ENCODE data around the gene VTI1A. TPM values are rescaled to one million over a fixed set of nuclear protein-coding genes. Genes with fewer than 3 reads are reported as not detected.

Gene VTI1A
- total and polyA plus RNA-seq, 4 donors, result 5.5 to 26.9 (median 13.1) TPM

DNA sequence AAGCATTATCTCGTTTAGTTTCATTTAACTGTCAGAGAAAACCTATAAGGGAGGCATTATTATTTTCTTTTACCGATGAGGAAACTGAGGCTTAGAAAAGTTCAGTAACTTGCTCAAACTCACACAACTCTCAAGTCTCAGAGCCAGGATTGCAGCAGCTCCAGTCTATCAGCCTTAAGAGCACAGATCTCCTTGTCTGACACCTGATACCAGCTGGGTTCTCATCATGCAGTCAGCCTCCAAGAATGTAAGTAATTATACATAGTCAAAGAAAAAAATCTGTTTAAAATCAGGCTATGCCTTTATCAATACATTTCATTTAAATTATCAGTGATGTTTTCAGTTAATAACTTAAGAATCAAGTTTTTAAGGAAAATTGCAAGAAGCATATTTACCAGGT, 266.4 kb downstream of the VTI1A start:
- no peak overlapping the region for H3K4me3 ChIP-seq (ENCODE audit: low read depth in 1 of 3, low read length in 3 of 3)
- DNase-seq (ENCODE audit: low spot score), result no peak
- TF ChIP-seq HNF4G (IDR thresholded peaks at IDR 0.05) (no peak), REST (IDR thresholded peaks at IDR 0.05) (no peak), NR2F2 (IDR thresholded peaks at IDR 0.05) (no peak), RXRA (IDR thresholded peaks at IDR 0.05) (no peak), GABPA (IDR thresholded peaks at IDR 0.05 in 1 of 2, conservative IDR thresholded peaks at IDR 0.05 in 1 of 2) (no peak), HNF4A (conservative IDR thresholded peaks at IDR 0.05) (no peak)
- TF ChIP-seq, protein P1, sequence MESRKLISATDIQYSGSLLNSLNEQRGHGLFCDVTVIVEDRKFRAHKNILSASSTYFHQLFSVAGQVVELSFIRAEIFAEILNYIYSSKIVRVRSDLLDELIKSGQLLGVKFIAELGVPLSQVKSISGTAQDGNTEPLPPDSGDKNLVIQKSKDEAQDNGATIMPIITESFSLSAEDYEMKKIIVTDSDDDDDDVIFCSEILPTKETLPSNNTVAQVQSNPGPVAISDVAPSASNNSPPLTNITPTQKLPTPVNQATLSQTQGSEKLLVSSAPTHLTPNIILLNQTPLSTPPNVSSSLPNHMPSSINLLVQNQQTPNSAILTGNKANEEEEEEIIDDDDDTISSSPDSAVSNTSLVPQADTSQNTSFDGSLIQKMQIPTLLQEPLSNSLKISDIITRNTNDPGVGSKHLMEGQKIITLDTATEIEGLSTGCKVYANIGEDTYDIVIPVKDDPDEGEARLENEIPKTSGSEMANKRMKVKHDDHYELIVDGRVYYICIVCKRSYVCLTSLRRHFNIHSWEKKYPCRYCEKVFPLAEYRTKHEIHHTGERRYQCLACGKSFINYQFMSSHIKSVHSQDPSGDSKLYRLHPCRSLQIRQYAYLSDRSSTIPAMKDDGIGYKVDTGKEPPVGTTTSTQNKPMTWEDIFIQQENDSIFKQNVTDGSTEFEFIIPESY (IDR thresholded peaks at IDR 0.05), result no peak
- TF ChIP-seq, protein P2, sequence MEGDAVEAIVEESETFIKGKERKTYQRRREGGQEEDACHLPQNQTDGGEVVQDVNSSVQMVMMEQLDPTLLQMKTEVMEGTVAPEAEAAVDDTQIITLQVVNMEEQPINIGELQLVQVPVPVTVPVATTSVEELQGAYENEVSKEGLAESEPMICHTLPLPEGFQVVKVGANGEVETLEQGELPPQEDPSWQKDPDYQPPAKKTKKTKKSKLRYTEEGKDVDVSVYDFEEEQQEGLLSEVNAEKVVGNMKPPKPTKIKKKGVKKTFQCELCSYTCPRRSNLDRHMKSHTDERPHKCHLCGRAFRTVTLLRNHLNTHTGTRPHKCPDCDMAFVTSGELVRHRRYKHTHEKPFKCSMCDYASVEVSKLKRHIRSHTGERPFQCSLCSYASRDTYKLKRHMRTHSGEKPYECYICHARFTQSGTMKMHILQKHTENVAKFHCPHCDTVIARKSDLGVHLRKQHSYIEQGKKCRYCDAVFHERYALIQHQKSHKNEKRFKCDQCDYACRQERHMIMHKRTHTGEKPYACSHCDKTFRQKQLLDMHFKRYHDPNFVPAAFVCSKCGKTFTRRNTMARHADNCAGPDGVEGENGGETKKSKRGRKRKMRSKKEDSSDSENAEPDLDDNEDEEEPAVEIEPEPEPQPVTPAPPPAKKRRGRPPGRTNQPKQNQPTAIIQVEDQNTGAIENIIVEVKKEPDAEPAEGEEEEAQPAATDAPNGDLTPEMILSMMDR (IDR thresholded peaks at IDR 0.05; ENCODE audit: low read depth, low read length, missing input control), result no peak
- H3K36me3 ChIP-seq (ENCODE audit: control insufficient read depth in 4 of 4, insufficient read depth in 3 of 4, low read depth in 1 of 4, low read length in 3 of 4), result no peaks in the 10 kb centered on the region
- H3K9me3 ChIP-seq (ENCODE audit: control insufficient read depth in 4 of 4, low read length in 3 of 4), result no peaks in the 10 kb centered on the region
- no peak overlapping the region for H3K27ac ChIP-seq (ENCODE audit: low read depth in 1 of 2, low read length in 2 of 2)
- H3K27me3 ChIP-seq (ENCODE audit: control insufficient read depth in 4 of 4, insufficient read depth in 4 of 4, low read length in 3 of 4), result no peaks in the 10 kb centered on the region
- no peak overlapping the region for H3K9ac ChIP-seq (ENCODE audit: low read depth in 1 of 2, low read length in 2 of 2)
- 97% methylated on average over 2 of the region's 2 CpGs for WGBS
- H3K4me1 ChIP-seq (ENCODE audit: control insufficient read depth in 4 of 4, insufficient read depth in 4 of 4, low read length in 3 of 4), result peaks cover 1 to 7% (median 4%) of the 10 kb centered on the region in 4 donors

DNA sequence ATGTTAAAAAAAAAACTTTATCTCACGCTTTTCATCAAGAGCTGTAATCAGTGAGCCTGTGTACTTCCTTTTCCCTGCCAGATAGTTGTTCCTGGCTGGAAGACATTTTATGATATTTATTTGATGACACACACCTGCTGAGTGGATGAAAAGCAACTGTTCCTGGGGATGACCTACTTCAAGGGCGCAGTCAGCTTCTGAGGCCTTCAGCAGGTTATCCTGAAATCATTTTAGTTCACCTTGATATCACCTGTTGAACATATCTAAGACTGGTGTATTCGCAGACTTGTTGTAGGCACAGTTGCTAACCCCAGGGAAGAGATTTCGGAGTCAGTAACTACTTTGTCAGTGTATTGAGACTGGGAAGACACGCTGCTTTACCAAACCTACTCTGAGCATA, 268.6 kb downstream of the VTI1A start:
- no peak for DNase-seq (ENCODE audit: low spot score)
- H3K27ac ChIP-seq (ENCODE audit: low read depth in 1 of 2, low read length in 2 of 2), result no peak overlapping the region
- WGBS, result 93% methylated on average over 5 of the region's 5 CpGs

More for the DNA sequence above, 268.6 kb downstream of the VTI1A start:
- no peaks in the 10 kb centered on the region for H3K36me3 ChIP-seq (ENCODE audit: control insufficient read depth in 4 of 4, insufficient read depth in 3 of 4, low read depth in 1 of 4, low read length in 3 of 4)
- H3K4me3 ChIP-seq (ENCODE audit: low read depth in 1 of 3, low read length in 3 of 3), result no peak overlapping the region
- peaks cover 1 to 7% (median 4%) of the 10 kb centered on the region in 4 donors for H3K4me1 ChIP-seq (ENCODE audit: control insufficient read depth in 4 of 4, insufficient read depth in 4 of 4, low read length in 3 of 4)
- no peaks in the 10 kb centered on the region for H3K9me3 ChIP-seq (ENCODE audit: control insufficient read depth in 4 of 4, low read length in 3 of 4)
- no peak overlapping the region for H3K9ac ChIP-seq (ENCODE audit: low read depth in 1 of 2, low read length in 2 of 2)
- TF ChIP-seq MAX (IDR thresholded peaks at IDR 0.05), result no peak
- no peak for TF ChIP-seq REST (IDR thresholded peaks at IDR 0.05)
- no peak for TF ChIP-seq GABPA (IDR thresholded peaks at IDR 0.05 in 1 of 2, conservative IDR thresholded peaks at IDR 0.05 in 1 of 2)
- TF ChIP-seq EGR1 (IDR thresholded peaks at IDR 0.05; ENCODE audit: low read depth in 2 of 2), result no peak
- no peak for TF ChIP-seq HNF4A (conservative IDR thresholded peaks at IDR 0.05)
- no peak for TF ChIP-seq SP1 (IDR thresholded peaks at IDR 0.05)
- TF ChIP-seq, protein P3, sequence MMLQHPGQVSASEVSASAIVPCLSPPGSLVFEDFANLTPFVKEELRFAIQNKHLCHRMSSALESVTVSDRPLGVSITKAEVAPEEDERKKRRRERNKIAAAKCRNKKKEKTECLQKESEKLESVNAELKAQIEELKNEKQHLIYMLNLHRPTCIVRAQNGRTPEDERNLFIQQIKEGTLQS (IDR thresholded peaks at IDR 0.05), result no peak
- no peak for TF ChIP-seq FOXA2 (IDR thresholded peaks at IDR 0.05)
- TF ChIP-seq RAD21 (IDR thresholded peaks at IDR 0.05), result no peak
- TF ChIP-seq, protein P1 (IDR thresholded peaks at IDR 0.05), result no peak
- H3K27me3 ChIP-seq (ENCODE audit: control insufficient read depth in 4 of 4, insufficient read depth in 4 of 4, low read length in 3 of 4), result no peaks in the 10 kb centered on the region

All from liver (tissue), 9 donors.